ENCODE measurements around the gene EIF4A3.

Gene EIF4A3

DNA sequence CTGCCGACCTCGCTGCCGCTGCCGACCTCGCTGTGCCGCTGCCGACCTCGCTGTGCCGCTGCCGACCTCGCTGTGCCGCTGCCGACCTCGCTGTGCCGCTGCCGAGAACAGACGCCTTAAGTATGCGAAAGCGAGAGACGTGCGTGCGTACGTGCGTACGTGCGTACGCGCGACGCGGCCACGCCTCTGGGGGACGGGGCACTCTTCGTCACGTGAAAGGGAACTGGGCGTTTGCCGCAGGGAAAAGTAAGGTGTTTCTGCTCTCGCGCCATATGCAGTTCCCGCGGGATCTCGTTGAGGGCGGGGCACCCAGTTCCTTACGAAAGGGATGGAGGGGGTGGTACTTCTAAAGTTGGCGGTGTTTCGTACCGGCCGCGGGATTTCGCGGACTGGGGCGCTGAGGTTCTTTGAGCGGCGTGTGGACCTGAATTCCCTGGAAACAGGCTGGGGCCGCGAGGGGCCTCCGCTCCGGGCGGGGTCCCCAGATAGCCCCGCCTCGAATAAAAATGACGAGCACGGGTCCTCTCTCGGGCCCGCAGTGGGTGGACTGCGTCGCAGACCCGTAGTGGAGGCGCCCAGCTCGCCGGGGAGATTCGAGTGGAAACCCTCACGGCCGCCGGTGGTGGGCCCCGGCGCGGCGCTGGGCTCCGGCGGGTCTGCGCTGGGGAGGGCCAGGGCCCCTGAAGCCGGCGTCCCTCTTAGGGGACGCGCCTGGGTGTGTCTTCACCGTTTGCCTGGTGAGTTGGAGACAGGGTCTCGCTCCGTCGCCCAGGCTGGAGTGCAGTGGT is at the start of gene EIF4A3:
Gene EIF4A3 (minus strand): TSS at position 94 of the 788 bp plus-strand sequence. CDS start 167 bp downstream, outside the sequence.
- peaks cover 29% of the 10 kb centered on the region for H3K36me3 ChIP-seq (replicated peaks)
- peaks cover 17% of the 10 kb centered on the region for H3K4me1 ChIP-seq
- DNase-seq (ENCODE audit: low spot score in 2 of 2), result peak; percentile 98 to 99
- in situ Hi-C loops (cut with MboI; ENCODE audit: low sequenced_read_pairs), result no loop called here
- no peaks in the 10 kb centered on the region for H3K27me3 ChIP-seq (ENCODE audit: low read depth)
- H3K4me3 ChIP-seq, result peak within 1 kb of the TSS; percentile 91
- H3K9me3 ChIP-seq, result peaks cover 3% of the 10 kb centered on the region

DNA sequence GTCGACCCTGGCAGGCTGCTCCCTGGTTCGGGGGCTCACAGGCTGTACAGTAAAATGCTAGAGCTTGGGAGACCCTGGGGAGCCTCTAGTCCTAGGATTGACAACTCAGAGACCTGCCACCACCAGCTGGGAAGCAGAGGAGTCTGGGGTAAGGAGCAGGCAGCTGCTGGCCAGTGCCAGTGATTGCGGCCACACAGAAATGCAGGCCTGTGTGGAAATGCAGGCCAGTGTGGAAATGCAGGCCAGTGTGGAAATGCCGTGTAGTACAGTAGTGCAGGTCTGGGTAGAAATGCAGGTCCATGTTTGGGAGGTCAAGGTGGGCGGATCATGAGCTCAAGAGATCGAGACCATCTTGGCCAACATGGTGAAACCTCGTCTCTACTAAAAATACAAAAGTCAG is 49.7 kb upstream of the EIF4A3 start:
- Histone ChIP-seq H3K4me3 (no peak overlapping the region), H3K27me3 (ENCODE audit: low read depth) (no peaks in the 10 kb centered on the region), H3K9me3 (no peaks in the 10 kb centered on the region), H3K4me1 (no peaks in the 10 kb centered on the region), H3K36me3 (replicated peaks) (no peaks in the 10 kb centered on the region)
- DNase-seq (ENCODE audit: low spot score in 2 of 2), result no peak
- in situ Hi-C loops (cut with MboI; ENCODE audit: low sequenced_read_pairs), result no loop called here

DNA sequence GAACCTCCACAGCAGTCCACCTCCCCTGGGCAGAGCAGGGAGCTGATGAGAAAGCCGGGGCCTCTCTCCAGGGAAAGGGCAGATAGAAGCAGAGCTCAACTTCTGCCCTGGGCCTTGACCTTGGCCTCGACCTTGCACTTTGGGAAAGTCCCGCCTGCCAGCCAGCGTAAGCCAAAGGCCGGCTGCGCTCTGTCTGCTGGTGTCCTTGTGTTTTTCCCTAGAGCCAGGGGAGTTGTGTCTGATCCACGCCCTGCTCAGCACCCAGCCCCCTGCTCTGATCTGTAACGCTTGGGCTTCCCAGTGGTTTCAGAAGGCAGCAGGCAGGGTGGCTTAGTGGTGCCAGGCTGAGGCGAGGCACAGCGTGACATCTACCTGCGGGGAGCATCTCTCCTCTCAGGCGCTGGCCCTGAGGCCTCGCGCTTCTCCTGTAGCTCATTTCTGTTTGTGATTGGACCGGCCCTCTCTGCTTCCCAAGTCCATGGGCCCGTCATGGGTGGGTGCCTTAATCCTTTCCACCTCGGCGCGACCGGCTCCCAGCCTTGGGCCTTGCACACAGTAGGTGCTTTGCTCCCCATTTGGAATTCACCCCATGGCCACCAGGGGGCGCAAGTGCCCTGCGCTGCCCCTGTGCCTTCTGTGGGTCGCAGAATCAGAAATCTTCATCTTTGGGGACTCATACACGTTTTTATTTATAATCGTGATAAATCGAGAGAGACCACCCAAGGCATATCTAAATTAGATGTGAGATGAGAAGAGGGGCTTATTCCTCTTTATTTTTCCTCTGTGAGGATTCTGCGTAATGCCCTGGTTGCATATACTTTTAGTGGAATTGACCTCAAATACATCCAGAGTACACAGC is 49.0 kb upstream of the EIF4A3 start:
- in situ Hi-C loops (cut with MboI; ENCODE audit: low sequenced_read_pairs), result no loop called here
- no peaks in the 10 kb centered on the region for H3K9me3 ChIP-seq
- no peaks in the 10 kb centered on the region for H3K4me1 ChIP-seq
- peak in 1 of 2 experiments; percentile 45 for DNase-seq (ENCODE audit: low spot score in 2 of 2)
- H3K4me3 ChIP-seq, result no peak overlapping the region
- H3K27me3 ChIP-seq (ENCODE audit: low read depth), result no peaks in the 10 kb centered on the region
- no peaks in the 10 kb centered on the region for H3K36me3 ChIP-seq (replicated peaks)

DNA sequence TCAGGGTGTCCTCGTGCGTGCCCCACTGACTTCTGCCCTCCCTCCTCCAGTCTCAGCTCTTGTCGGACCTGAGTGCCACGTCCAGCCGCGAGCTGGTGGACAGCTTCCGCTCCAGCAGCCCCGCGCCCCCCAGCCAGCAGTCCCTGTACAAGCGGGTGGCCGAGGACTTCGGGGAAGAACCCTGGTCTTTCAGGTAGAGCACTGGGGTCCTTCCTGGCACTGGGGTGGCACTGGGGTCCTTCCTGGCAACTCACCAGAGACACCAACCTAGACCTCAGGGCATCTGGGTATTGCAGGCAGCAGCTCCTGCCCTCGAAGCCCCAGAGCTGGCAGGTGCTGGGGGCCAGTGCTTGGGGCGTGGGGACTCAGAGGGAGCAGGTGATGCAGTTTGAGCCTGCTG is 48.2 kb upstream of the EIF4A3 start:
- Histone ChIP-seq H3K27me3 (ENCODE audit: low read depth) (no peaks in the 10 kb centered on the region), H3K4me3 (no peak overlapping the region), H3K9me3 (no peaks in the 10 kb centered on the region), H3K4me1 (no peaks in the 10 kb centered on the region), H3K36me3 (replicated peaks) (no peaks in the 10 kb centered on the region)
- no peak for DNase-seq (ENCODE audit: low spot score in 2 of 2)
- in situ Hi-C loops (cut with MboI; ENCODE audit: low sequenced_read_pairs), result no loop called here

DNA sequence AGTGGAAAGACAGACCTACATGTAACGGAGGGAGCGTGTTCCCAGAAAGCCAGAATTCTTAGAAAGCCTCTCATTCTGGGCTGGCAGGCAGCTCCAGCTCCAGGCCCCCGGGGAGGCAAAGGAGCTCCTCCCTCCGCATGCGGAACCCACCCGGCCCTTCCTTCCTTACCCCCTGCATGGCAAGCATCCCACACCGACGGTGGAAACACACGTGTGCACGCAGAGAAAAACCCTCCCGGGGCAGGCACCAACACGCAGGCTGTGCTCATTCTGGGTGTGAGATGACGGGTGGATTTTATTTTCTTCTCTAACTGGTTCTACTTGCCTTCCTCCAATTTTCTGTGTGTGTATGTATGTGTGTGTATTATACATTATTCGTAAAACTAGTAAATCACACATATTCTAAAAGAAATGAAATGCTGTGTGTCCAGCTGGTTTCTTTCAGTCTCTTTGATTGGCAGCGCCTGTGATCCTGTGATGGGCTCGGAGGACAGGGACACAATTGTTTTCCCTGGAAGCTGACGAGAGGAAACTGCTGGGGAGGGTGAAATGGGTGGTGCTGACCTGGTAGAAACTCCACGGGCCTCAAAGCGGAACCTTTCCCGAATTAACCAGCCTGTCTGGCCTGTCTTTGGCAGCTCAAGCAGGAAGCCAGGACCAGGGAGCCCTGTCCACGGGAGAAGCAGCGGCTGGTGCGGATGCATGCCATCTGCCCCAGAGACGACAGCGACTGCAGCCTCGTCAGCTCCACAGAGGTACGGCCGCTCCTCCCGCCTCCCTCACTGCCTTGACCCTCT is 45.1 kb upstream of the EIF4A3 start:
- no peak overlapping the region for H3K4me3 ChIP-seq
- no peaks in the 10 kb centered on the region for H3K9me3 ChIP-seq
- H3K27me3 ChIP-seq (ENCODE audit: low read depth), result no peaks in the 10 kb centered on the region
- no peaks in the 10 kb centered on the region for H3K4me1 ChIP-seq
- no peak for DNase-seq (ENCODE audit: low spot score in 2 of 2)
- in situ Hi-C loops (cut with MboI; ENCODE audit: low sequenced_read_pairs), result no loop called here
- H3K36me3 ChIP-seq (replicated peaks), result no peaks in the 10 kb centered on the region

DNA sequence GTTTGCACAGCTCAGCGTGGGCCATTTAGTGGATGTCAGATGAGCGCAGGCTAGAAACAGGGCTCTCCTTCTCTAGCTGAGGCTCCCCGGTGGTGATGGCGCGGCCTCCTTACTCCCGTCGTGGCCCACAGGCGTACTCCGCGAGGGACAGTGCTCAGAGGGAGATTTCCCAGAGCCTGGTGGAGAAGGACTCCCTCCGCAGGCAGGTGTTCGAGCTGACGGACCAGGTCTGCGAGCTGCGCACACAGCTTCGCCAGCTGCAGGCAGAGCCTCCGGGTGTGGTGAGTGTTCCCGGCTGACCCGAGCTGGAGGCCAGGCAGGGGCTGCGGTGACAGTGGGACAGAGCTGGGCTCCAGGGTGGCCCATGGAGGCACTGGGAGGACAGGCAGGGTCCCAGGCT is 44.3 kb upstream of the EIF4A3 start:
- H3K9me3 ChIP-seq, result no peaks in the 10 kb centered on the region
- no peaks in the 10 kb centered on the region for H3K4me1 ChIP-seq
- H3K36me3 ChIP-seq (replicated peaks), result no peaks in the 10 kb centered on the region
- in situ Hi-C loops (cut with MboI; ENCODE audit: low sequenced_read_pairs), result no loop called here
- no peak for DNase-seq (ENCODE audit: low spot score in 2 of 2)
- no peaks in the 10 kb centered on the region for H3K27me3 ChIP-seq (ENCODE audit: low read depth)
- no peak overlapping the region for H3K4me3 ChIP-seq

DNA sequence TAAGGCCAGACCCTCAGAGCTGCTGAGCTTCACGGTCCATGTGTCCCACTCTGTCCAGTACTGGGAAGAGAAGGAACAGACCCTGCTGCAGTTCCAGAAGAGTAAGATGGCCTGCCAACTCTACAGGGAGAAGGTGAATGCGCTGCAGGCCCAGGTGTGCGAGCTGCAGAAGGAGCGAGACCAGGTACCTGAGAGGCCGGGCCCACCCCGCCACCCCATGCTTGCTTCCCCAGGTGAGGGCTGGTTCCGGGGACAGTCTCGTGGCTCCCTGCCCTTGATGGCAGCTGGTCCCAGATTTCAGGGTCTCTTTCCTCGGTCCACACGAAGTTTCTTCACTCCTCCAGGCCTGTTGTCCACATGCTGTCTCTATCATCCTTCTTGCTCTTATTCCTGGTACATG is 43.8 kb upstream of the EIF4A3 start:
- Histone ChIP-seq H3K9me3 (no peaks in the 10 kb centered on the region), H3K4me3 (no peak overlapping the region), H3K36me3 (replicated peaks) (no peaks in the 10 kb centered on the region), H3K27me3 (ENCODE audit: low read depth) (no peaks in the 10 kb centered on the region), H3K4me1 (no peaks in the 10 kb centered on the region)
- in situ Hi-C loops (cut with MboI; ENCODE audit: low sequenced_read_pairs), result no loop called here
- no peak for DNase-seq (ENCODE audit: low spot score in 2 of 2)

DNA sequence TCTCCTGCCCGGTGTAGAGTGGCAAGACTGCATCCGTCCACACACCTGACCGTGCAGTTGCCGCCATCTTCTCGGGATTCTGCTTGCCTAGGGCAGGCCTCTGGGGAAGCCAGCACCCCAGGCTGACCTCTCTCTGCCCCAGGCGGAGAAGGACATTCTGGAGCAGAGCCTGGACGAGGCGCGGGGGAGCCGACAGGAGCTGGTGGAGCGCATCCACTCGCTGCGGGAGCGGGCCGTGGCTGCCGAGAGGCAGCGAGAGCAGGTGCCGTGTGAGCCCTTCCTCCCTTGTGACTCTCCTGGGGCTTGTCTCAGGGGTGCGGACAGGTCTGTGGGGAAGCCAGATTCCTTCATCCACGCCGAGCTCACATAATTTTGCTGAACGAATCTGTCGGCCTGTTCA is 42.7 kb upstream of the EIF4A3 start:
- H3K27me3 ChIP-seq (ENCODE audit: low read depth), result no peaks in the 10 kb centered on the region
- no peak for DNase-seq (ENCODE audit: low spot score in 2 of 2)
- H3K9me3 ChIP-seq, result no peaks in the 10 kb centered on the region
- no peaks in the 10 kb centered on the region for H3K36me3 ChIP-seq (replicated peaks)
- H3K4me1 ChIP-seq, result no peaks in the 10 kb centered on the region
- in situ Hi-C loops (cut with MboI; ENCODE audit: low sequenced_read_pairs), result no loop called here
- no peak overlapping the region for H3K4me3 ChIP-seq

DNA sequence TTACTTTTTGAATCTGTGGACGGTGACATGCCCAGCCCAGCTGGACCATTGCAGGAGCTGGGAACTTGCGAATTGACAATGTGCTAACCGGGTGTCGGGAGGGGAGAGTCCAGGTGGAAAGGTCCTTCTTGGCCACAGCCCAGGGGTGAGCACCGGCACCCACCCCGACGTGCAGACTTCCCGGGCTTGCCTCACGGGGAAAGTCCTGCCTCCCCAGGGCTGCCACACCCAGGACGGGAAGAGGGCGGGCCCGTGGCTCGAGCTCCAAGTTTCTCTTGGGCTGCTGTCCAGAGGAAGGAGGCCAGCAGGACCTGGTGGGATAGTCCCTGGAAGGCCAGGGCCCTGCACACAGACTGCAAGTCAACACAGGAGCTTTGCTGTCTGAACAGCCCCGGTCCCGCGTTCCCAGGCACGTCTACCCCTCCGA is 40.6 kb upstream of the EIF4A3 start:
- H3K4me1 ChIP-seq, result no peaks in the 10 kb centered on the region
- H3K27me3 ChIP-seq (ENCODE audit: low read depth), result no peaks in the 10 kb centered on the region
- no peak overlapping the region for H3K4me3 ChIP-seq
- no peak for DNase-seq (ENCODE audit: low spot score in 2 of 2)
- in situ Hi-C loops (cut with MboI; ENCODE audit: low sequenced_read_pairs), result no loop called here
- H3K9me3 ChIP-seq, result no peaks in the 10 kb centered on the region
- no peaks in the 10 kb centered on the region for H3K36me3 ChIP-seq (replicated peaks)

DNA sequence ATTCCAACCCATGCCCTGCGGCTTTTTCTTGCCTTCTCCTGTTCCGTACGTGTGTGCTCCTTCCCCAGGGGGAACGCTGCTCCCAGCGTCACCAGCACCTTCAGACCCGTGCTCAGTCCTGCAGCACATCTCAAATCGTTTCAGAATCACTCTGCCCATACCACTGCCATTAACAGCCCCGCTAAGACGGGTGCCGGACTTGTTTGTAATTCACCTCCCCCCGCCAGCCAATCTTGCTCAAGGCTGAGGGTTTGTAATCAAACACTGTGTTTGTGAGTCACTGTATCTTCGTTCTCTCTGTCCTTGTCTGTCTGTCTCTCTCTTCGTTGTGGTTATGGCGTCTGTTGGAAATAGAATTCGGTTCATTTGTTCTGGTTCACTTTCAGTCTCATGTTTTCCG is 40.2 kb upstream of the EIF4A3 start:
- in situ Hi-C loops (cut with MboI; ENCODE audit: low sequenced_read_pairs), result no loop called here
- no peaks in the 10 kb centered on the region for H3K4me1 ChIP-seq
- no peak for DNase-seq (ENCODE audit: low spot score in 2 of 2)

DNA sequence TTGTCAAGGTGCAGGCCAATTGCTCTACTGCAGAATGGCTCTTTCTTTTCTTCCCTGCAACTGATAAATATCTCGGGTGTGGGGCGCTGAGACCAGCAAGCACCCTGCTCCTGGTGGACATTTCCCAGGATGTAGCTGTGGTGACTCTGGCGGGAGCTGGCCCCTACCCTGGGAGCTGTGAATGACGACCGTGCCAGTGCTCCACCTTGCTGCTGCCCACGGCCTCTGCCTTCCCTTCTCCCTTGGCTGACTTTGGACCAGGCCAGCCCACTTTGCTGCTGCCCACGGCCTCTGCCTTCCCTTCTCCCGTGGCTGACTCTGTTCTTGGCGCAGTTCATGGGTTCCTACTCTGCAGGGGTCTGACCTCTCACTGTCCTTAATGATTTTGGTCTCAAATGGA is 39.0 kb upstream of the EIF4A3 start:
- H3K4me1 ChIP-seq, result no peaks in the 10 kb centered on the region
- no peak overlapping the region for H3K4me3 ChIP-seq
- H3K9me3 ChIP-seq, result no peaks in the 10 kb centered on the region
- in situ Hi-C loops (cut with MboI; ENCODE audit: low sequenced_read_pairs), result no loop called here
- H3K27me3 ChIP-seq (ENCODE audit: low read depth), result no peaks in the 10 kb centered on the region
- no peaks in the 10 kb centered on the region for H3K36me3 ChIP-seq (replicated peaks)
- no peak for DNase-seq (ENCODE audit: low spot score in 2 of 2)

More for the DNA sequence above, 40.2 kb upstream of the EIF4A3 start:
- Histone ChIP-seq H3K27me3 (ENCODE audit: low read depth) (no peaks in the 10 kb centered on the region), H3K4me3 (no peak overlapping the region), H3K36me3 (replicated peaks) (no peaks in the 10 kb centered on the region), H3K9me3 (no peaks in the 10 kb centered on the region)

DNA sequence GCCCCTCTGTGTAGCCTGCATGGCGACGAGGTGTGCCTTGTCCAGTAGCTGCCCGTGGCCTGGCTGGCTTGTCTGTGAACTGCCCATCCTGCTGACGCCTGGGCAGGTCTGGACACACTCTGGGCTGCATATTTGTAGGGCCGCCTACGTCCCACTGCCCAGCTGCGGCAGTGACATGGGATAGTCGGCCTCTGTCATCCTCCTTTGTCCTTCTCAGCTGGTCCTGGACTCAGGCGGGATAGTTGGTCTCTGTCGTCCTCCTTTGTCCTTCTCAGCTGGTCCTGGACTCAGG is 37.4 kb upstream of the EIF4A3 start:
- Histone ChIP-seq H3K27me3 (ENCODE audit: low read depth) (no peaks in the 10 kb centered on the region), H3K4me3 (no peak overlapping the region), H3K9me3 (no peaks in the 10 kb centered on the region), H3K36me3 (replicated peaks) (no peaks in the 10 kb centered on the region), H3K4me1 (no peaks in the 10 kb centered on the region)
- no peak for DNase-seq (ENCODE audit: low spot score in 2 of 2)
- in situ Hi-C loops (cut with MboI; ENCODE audit: low sequenced_read_pairs), result no loop called here

DNA sequence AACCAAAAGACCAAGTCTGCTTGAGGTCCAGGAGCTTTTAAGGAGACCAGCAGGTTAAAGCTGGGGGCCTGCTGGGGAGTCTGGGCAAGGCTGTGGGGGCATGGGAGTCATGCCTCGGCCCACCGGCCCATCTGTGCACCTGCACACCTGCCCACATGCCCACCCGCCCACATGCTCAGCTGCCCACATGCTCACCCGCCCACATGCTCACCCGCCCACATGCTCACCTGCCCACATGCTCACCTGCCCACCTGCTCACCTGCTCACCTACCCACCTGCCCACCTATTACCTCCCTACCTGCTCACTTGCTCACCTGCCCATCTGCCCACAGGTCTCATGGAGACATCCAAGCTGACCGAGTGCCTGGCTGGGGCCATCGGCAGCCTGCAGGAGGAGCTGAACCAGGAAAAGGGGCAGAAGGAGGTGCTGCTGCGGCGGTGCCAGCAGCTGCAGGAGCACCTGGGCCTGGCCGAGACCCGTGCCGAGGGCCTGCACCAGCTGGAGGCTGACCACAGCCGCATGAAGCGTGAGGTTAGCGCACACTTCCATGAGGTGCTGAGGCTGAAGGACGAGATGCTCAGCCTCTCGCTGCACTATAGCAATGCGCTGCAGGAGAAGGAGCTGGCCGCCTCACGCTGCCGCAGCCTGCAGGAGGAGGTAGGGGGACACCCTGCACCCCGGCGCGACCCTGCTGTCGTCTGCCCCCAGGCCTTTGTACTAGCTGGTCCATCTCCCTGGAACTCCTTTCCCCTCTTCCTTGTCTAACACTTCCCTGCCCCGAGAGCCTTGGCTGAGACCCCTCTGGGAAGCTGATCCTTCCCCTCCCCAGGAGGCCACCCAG is 36.9 kb upstream of the EIF4A3 start:
- Histone ChIP-seq H3K27me3 (ENCODE audit: low read depth) (no peaks in the 10 kb centered on the region), H3K9me3 (no peaks in the 10 kb centered on the region), H3K36me3 (replicated peaks) (no peaks in the 10 kb centered on the region), H3K4me3 (no peak overlapping the region), H3K4me1 (no peaks in the 10 kb centered on the region)
- DNase-seq (ENCODE audit: low spot score in 2 of 2), result no peak
- in situ Hi-C loops (cut with MboI; ENCODE audit: low sequenced_read_pairs), result no loop called here
